Upper lobe of left lung (tissue), 4 donors: ENCODE results near the gene P2RX7.

ENCODE experiments used
- CTCF ChIP-seq, 6 experiments: fragments of 450-650 bp in 4 of 6; fragments of 200-600 bp in 2 of 6; sonication (generic) in 2 of 6; IDR thresholded peaks; one replicate each; pipeline ENCODE4 v1.5.1; 2016 to 2019; ENCODE audit warnings: antibody characterized with exemption in 6 of 6
- EP300 ChIP-seq, 4 donors: sonication (generic); formaldehyde crosslinking; IDR thresholded peaks; one replicate each; pipeline ENCODE4 v1.5.1; 2017; ENCODE audit warnings: antibody characterized with exemption in 4 of 4, control low read depth in 2 of 4
- POLR2A ChIP-seq, 4 donors: fragments of 450-650 bp; IDR thresholded peaks; one replicate each; pipeline ENCODE4 v1.5.1; 2016 to 2017; ENCODE audit warnings: antibody characterized with exemption in 4 of 4, mild to moderate bottlenecking in 2 of 4
- POLR2AphosphoS5 ChIP-seq, 2 donors: sonication (generic); formaldehyde crosslinking; IDR thresholded peaks; one replicate each; pipeline ENCODE4 v1.5.1; 2017; ENCODE audit warnings: antibody characterized with exemption in 2 of 2

- TF ChIP-seq POLR2A (IDR thresholded peaks at IDR 0.05), result no peak
- no peak for TF ChIP-seq CTCF (IDR thresholded peaks at IDR 0.05)
- TF ChIP-seq POLR2AphosphoS5 (IDR thresholded peaks at IDR 0.05), result no peak
- no peak for TF ChIP-seq EP300 (IDR thresholded peaks at IDR 0.05)
Measured at GRCh38 chr12:121088195-121088585, 44.5 kb upstream of the P2RX7 start.
